DMS 273 (cell line): ENCODE data around the gene LHFPL5.
A peak's percentile ranks its signal among the peaks of the same experiment; 100 is the strongest.

ENCODE experiments used
- DNase-seq: peaks from one replicate; lab custom pipeline; 2025; ENCODE audit not compliant: unreplicated experiment; lab: John Stamatoyannopoulos, UW

LHFPL5 gene

GRCh38 chr6:35790683-35791082, 14.5 kb upstream of the LHFPL5 start:
- no peak for DNase-seq

DNA sequence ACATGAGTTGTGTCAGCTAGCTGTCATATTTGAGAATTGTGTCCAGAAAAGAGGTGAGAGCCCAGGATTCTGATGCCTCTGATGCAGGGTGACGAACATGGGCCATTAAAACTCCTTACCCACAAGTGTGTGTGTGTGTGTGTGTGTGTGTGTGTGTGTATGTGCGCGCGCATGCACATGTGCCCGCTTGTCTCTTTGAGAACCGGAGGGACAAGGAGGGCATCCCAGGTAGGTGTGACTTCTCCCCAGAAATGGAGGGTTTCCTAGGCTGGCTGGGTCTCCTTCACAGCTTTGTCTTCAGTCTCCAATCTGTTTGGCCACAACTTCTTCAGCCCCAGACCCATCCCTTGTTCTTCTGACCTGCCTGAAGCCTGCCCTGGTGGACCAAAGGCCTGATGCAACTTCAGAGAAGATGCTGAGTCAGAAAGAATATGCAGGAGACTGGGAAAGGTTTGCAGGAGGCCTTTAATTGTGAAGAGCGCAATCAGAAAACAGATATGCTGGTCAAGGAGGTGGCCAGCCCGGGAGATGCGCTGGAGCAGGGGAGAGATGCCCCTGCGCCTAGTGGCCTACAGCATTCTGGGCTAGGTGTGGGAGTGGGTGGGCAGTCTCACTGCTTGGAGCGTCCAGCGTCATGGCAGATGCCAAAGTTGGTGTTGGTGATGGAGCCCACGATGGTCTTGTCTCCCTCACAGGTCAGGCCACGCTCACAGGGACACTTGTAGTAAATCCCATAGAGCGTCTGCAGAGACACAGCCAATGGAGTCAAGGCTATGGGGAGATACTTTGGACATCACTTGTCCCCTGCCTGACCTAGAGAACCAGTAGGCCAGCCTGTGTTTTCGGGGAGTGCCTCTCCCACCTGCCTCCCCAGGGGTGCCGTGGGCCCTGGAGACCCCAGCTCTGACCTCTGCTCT, 10.4 kb upstream of the LHFPL5 start:
- no peak for DNase-seq

DNA sequence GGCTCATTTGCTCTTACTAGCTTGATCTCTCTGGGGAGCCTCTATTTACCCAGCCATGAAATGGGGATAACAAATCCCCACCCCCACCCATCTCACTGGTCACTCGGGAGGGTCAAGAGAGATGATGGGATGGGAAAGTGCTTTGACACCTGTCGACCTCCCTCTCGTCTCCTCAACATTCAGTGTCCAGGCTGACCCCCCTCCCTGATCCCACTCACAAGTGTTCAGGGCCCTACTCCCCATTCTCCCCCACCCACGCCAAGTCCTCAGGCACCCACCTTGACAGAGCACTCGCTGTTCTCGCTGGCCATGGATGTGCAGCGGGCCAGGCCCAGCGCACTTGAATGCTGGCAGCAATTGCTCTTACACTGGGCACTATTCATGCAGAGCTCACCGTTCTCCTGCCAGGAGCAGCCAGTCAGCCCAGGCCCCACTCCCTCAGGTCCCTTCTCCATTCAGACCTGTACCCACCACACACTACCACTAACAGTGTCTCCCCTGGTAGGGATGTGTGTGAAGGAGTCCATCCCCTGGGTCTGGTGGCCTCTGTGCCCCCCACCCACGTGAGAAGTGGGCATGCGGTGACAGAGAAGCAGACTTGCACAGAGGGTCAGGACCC, 9.6 kb upstream of the LHFPL5 start:
- no peak for DNase-seq

DNA sequence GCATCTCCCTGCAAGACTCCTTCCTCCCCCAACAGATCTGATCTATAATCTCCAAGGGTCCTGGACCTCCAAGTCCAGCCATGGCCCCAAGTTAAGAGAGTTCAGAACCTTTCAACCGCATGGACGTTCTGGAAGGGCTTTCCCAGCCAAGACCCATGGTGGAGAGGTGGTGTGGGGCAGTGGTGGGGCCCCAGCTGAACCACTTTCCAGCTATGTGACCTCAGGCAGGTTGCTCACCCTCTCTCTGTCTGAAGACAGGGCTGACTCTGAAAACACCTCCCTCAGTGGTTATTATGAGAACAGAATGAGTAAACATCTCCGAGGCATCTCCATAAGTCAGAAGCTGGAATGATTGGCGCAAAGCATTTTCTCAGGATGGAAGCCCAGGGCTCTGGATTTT, 8.9 kb upstream of the LHFPL5 start:
- DNase-seq: no peak

DNA sequence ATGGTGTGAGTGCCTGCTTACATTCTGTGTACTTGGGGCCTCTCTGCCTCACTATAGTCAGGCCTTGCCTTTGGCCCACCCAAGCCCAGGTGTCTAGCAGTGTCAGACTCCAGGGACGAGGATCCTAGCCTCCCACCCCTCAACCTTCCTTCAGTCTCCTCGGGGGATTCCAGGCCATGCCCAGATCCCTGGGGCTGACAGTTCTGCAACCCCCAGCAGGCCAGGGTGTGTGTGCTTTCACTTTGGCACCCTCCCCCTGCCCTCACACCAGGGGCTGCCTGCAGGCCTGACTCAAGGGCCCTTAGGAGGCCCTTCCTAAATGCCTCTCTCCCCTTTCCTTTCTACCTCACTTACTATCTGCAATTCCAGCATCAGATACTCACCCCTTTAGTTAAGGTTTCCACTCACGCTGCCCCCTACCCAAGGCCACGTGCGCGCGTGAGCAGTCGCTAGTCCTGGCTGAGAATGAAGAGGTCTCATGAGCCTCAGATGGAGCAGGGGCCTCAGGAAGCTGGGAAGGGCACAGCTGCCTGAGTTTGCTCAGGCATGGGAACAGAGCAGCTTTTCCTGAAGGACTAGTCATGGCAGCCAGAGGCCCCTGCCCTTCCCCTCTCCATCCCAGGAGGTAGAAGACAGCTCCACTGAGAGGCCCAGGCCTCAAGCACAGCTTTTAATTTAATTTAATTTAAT, 7.2 kb upstream of the LHFPL5 start:
- no peak for DNase-seq

GRCh38 chr6:35798706-35799105, 6.4 kb upstream of the LHFPL5 start:
- DNase-seq: no peak

DNA sequence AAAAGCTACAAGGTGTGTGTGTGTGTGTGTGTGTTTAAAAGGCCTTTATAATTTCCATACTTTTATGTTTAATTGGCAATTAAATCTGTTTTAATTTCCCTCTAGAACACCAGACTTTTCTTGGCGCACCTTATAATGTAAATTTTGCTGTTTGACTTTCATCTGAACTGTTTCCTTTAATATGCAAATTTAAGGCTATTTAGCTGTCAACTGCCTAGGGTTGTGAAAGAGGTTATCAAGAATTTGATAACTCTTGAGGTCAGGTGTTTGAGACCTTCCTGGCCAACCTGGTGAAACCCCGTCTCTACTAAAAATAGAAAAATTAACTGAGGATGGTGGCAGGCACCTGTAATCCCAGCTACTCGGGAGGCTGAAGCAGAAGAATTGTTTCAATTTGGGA, 4.0 kb upstream of the LHFPL5 start:
- DNase-seq: no peak

GRCh38 chr6:35808688-35809087, 3.5 kb downstream of the LHFPL5 start:
- DNase-seq: peak; percentile 94

- no peak for DNase-seq
These were observed 4.7 kb downstream of the LHFPL5 start for GRCh38 chr6:35809809-35810208.

DNA sequence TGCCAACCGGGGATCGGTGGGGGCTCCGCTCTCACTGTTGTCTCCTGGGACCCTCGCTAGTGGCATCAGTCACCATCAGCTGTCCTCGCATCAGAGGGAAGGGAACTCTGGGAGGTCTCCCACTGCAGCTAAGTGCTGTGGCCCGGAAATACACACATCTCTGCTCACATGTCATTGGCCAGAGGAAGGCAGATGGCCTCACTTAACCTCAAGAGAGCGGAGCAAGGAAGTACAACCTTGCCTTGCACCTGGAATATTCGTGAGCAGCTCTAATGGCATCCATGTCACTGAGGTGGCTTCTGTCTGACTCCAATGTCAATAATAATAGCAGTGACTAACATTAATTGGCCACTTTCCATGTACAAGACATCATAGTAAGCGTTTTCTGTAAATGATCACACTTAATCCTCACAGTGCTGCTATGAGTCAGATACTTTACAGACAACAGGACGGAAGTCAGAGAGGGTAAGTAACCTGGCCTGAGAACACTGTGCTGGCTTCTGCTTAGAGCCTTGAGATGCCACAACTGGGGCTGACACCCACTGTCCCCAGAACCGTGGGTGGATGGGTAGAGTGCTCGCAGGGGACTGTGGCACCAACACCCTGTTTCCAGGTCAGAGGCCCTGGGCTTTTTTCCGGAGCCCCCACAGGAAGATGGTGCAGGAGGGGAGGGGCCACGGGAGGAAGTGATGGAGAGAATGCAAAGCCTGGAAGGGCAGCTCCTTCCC, 6.0 kb downstream of the LHFPL5 start:
- no peak for DNase-seq

- DNase-seq: no peak
These were observed 6.5 kb downstream of the LHFPL5 start for GRCh38 chr6:35811699-35811995.

- no peak for DNase-seq
These were observed 12.4 kb downstream of the LHFPL5 start for GRCh38 chr6:35817515-35817914.

GRCh38 chr6:35823601-35824000, 18.4 kb downstream of the LHFPL5 start:
- no peak for DNase-seq

GRCh38 chr6:35824552-35825192, 19.5 kb downstream of the LHFPL5 start:
- no peak for DNase-seq

DNA sequence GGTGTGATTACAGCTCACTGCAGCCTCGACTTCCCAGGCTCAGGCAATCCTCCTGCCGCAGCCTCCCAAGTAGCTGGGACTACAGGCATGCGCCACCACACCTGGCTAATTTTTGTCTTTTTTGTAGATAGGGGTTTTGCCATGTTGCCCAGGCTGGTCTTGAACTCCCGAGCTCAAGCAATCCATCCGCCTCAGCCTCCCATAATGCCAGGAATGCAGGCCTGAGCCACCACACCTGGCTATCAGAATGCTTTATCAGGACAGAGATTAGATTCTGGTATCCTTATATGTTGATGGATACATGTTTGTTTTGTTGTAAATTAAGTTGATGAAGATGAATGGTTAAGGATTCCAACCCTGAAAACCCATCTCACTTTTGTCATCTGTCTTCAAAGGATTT, 24.2 kb downstream of the LHFPL5 start:
- DNase-seq: no peak

DNA sequence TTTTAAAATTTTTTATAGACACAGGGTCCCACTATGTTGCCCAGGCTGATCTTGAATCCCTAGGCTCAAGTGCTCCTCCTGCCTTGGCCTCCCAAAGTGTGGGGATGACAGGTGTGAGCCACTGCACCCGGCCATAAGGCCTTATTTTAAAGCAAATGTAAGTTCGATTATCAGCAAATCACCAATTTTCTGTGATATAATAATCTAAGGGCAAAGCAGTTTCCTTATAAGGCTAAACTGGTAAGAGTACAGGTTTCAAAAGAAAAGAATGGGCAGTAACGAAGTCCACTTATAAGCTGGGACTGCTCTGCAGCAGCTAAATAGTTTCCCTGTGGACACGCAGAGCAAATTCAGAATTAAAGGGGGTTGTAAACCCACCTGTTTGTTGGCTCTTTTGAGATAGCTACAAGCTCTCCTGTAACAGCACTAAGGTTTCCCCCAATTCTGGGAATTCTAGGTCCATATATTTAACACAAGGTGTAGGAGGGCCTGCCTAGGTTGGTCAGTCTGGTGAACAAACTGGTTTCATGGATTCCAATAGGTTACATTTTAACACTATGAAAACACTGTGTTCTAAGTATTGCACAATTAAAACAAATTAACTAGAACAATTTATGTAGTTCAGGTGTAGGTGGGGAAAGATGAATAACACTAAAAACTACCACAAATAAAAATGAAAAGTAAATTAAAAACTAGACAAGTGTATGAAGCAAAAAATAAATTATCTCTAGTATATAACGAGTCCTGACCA, 26.3 kb downstream of the LHFPL5 start:
- DNase-seq: no peak

DNA sequence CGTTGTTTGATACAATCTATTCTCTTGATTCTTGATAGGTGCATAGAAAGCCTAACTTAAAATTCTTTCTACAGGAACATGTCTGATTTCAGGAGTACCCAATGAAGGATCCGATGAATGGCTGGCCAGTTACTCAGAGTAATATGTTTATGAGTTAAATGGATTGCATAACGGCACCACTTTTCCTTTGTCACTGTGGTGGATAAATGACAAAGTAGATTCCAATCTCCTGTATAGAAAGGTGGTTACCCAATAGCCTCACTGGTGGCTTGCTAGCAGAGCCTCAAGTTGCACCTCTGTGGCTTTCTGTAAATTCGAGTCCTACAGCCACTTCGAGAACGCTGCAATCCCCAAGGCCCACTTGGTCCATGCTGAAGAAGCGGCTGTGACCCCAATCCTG, 28.4 kb downstream of the LHFPL5 start:
- DNase-seq: no peak

DNA sequence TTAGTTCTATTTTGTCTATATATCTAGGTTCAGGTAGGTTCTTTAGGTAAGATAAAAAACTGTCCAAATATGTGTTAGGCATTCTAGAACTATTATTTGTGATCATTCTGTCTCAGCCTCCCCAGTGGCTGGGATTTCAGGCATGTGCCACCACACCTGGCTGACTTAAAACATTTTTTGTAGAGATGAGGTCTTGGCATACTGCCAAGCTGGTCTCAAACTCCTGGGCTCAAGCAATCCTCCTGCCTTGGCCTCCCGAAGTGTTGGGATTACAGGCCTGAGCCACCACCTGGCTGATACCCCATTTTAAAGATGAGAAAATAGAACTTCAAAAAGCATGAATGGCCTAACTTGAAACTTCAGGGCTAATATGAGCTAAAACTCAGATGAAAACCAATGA, 33.9 kb downstream of the LHFPL5 start:
- DNase-seq: no peak

DNA sequence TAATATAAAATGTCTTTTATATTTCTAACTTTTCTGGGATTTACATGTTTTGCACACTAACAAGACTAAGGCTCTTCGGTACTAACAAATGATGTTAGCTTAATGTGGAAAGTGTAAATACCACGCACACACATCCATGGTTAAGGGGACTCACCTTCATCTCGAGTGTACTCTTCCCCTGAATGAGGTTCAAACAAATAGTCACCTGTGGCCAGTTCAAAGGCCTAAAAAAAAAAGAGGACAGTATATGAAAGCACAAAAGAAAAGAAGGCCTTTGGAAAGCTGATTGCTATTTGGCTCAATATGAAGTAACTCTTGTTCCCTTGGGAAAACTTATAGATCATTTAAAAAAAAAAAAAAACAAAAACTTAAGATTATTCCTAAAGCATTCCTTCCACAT, 37.2 kb downstream of the LHFPL5 start:
- DNase-seq: no peak

DNA sequence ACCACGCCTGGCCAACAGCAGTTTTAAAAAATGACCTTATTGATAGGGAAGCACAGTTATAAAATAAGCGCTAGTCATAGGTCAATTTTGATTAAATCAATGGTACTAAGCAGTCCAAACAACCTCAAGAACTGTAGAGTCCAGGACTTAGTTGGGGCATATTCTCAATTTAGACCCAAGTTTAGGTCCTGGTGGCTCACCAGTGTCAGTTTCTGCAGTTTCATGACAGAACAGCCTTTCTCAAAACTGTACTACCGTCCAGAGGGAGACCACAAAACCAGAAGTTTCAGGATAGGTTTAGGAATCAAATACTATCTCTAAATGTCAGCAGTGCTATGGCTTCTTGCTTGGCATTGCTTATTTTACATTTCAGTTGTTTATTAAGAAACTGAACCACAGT, 39.1 kb downstream of the LHFPL5 start:
- no peak for DNase-seq
